Measurements from ENCODE around the gene CCDC127.

- TF ChIP-seq YY1 (IDR thresholded peaks at IDR 0.05; ENCODE audit: insufficient read depth, insufficient read length) (no peak), ZNF274 (IDR thresholded peaks at IDR 0.05; ENCODE audit: low read depth, low read length) (no peak), SUZ12 (IDR thresholded peaks at IDR 0.05; ENCODE audit: extremely low read depth, insufficient read depth, insufficient read length) (no peak)
These were observed 48.8 kb downstream of the CCDC127 start for GRCh38 chr5:169071-169727.
